ENCODE measurements around the gene TMEM219.

Gene TMEM219

GRCh38 chr16:29986231-29986630, 24.4 kb downstream of the TMEM219 start:
- Histone ChIP-seq H3K79me1 (replicated peaks; ENCODE audit: low read length, poor library complexity, severe bottlenecking) (peaks cover 41% of the 10 kb centered on the region), H3K4ac (ENCODE audit: low read depth in 1 of 2, low read length in 2 of 2) (no peak overlapping the region), H3K23ac (ENCODE audit: low read length in 2 of 2) (no peak overlapping the region), H3K18ac (ENCODE audit: low read depth in 1 of 2, low read length in 2 of 2) (no peak overlapping the region), H2BK12ac (ENCODE audit: low read length in 2 of 2) (no peak overlapping the region), H3K14ac (ENCODE audit: low read length in 2 of 2) (no peak overlapping the region), H3K27ac (ENCODE audit: low read length, poor library complexity, severe bottlenecking) (no peak overlapping the region), H2AK5ac (ENCODE audit: low read length, severe bottlenecking) (no peak overlapping the region), H3K4me3 (ENCODE audit: insufficient read depth in 1 of 2, low read depth in 1 of 2, low read length in 2 of 2) (no peak overlapping the region), H3K4me1 (ENCODE audit: control insufficient read depth, insufficient read depth, low read depth, low read length) (no peaks in the 10 kb centered on the region), H2BK15ac (ENCODE audit: low read depth, poor library complexity, severe bottlenecking) (no peak overlapping the region), H3K4me2 (ENCODE audit: low read length, poor library complexity, severe bottlenecking) (no peak overlapping the region), H4K8ac (ENCODE audit: low read length) (no peak overlapping the region), H2AFZ (ENCODE audit: low read depth, low read length) (no peak overlapping the region), H2BK120ac (ENCODE audit: low read depth, low read length) (no peak overlapping the region), H3K27me3 (ENCODE audit: control insufficient read depth in 1 of 2, insufficient read depth in 1 of 2, low read length in 2 of 2) (no peaks in the 10 kb centered on the region), H3K9me3 (ENCODE audit: control insufficient read depth, low read length) (no peaks in the 10 kb centered on the region), H2BK5ac (ENCODE audit: low read depth, low read length, poor library complexity, severe bottlenecking) (no peak overlapping the region), H3K9ac (ENCODE audit: low read length) (no peak overlapping the region), H4K91ac (ENCODE audit: low read length) (no peak overlapping the region), H3K36me3 (ENCODE audit: control insufficient read depth in 1 of 2, insufficient read depth in 2 of 2, low read depth in 1 of 2, low read length in 2 of 2) (peaks cover 94 to 99% of the 10 kb centered on the region in 2 experiments)
- 93% methylated on average over 19 of the region's 20 CpGs for WGBS
- no peak for DNase-seq

- H3K9me3 ChIP-seq (ENCODE audit: control insufficient read depth, low read length), result no peaks in the 10 kb centered on the region
- H4K91ac ChIP-seq (ENCODE audit: low read length), result no peak overlapping the region
- H3K4me3 ChIP-seq (ENCODE audit: insufficient read depth in 1 of 2, low read depth in 1 of 2, low read length in 2 of 2), result no peak overlapping the region
- no peaks in the 10 kb centered on the region for H3K27me3 ChIP-seq (ENCODE audit: control insufficient read depth in 1 of 2, insufficient read depth in 1 of 2, low read length in 2 of 2)
- no peak overlapping the region for H3K4me2 ChIP-seq (ENCODE audit: low read length, poor library complexity, severe bottlenecking)
- no peak overlapping the region for H2BK15ac ChIP-seq (ENCODE audit: low read depth, poor library complexity, severe bottlenecking)
- DNase-seq, result no peak
- no peak overlapping the region for H2AFZ ChIP-seq (ENCODE audit: low read depth, low read length)
- H2BK12ac ChIP-seq (ENCODE audit: low read length in 2 of 2), result no peak overlapping the region
- no peak overlapping the region for H2AK5ac ChIP-seq (ENCODE audit: low read length, severe bottlenecking)
- peaks cover 34% of the 10 kb centered on the region for H3K79me1 ChIP-seq (replicated peaks; ENCODE audit: low read length, poor library complexity, severe bottlenecking)
- H3K4ac ChIP-seq (ENCODE audit: low read depth in 1 of 2, low read length in 2 of 2), result no peak overlapping the region
- no peak overlapping the region for H2BK5ac ChIP-seq (ENCODE audit: low read depth, low read length, poor library complexity, severe bottlenecking)
- no peak overlapping the region for H3K14ac ChIP-seq (ENCODE audit: low read length in 2 of 2)
- H3K27ac ChIP-seq (ENCODE audit: low read length, poor library complexity, severe bottlenecking), result no peak overlapping the region
- no peaks in the 10 kb centered on the region for H3K4me1 ChIP-seq (ENCODE audit: control insufficient read depth, insufficient read depth, low read depth, low read length)
- no peak overlapping the region for H3K9ac ChIP-seq (ENCODE audit: low read length)
- H4K8ac ChIP-seq (ENCODE audit: low read length), result no peak overlapping the region
- H3K36me3 ChIP-seq (ENCODE audit: control insufficient read depth in 1 of 2, insufficient read depth in 2 of 2, low read depth in 1 of 2, low read length in 2 of 2), result peaks cover 94 to 98% of the 10 kb centered on the region in 2 experiments
- 80% methylated on average over 2 of the region's 5 CpGs for WGBS
- H3K18ac ChIP-seq (ENCODE audit: low read depth in 1 of 2, low read length in 2 of 2), result no peak overlapping the region
- H2BK120ac ChIP-seq (ENCODE audit: low read depth, low read length), result no peak overlapping the region
- no peak overlapping the region for H3K23ac ChIP-seq (ENCODE audit: low read length in 2 of 2)
These were observed 25.1 kb downstream of the TMEM219 start for GRCh38 chr16:29986931-29987330.

GRCh38 chr16:29987371-29988085, 25.6 kb downstream of the TMEM219 start:
- Histone ChIP-seq H3K27me3 (ENCODE audit: control insufficient read depth in 1 of 2, insufficient read depth in 1 of 2, low read length in 2 of 2) (no peaks in the 10 kb centered on the region), H2BK12ac (ENCODE audit: low read length in 2 of 2) (no peak overlapping the region), H3K4me2 (ENCODE audit: low read length, poor library complexity, severe bottlenecking) (no peak overlapping the region), H2AK5ac (ENCODE audit: low read length, severe bottlenecking) (no peak overlapping the region), H3K4ac (ENCODE audit: low read depth in 1 of 2, low read length in 2 of 2) (no peak overlapping the region), H3K23ac (ENCODE audit: low read length in 2 of 2) (no peak overlapping the region), H2BK15ac (ENCODE audit: low read depth, poor library complexity, severe bottlenecking) (no peak overlapping the region), H3K18ac (ENCODE audit: low read depth in 1 of 2, low read length in 2 of 2) (no peak overlapping the region), H3K4me1 (ENCODE audit: control insufficient read depth, insufficient read depth, low read depth, low read length) (no peaks in the 10 kb centered on the region), H3K14ac (ENCODE audit: low read length in 2 of 2) (no peak overlapping the region), H2AFZ (ENCODE audit: low read depth, low read length) (no peak overlapping the region), H3K9ac (ENCODE audit: low read length) (no peak overlapping the region), H3K79me1 (replicated peaks; ENCODE audit: low read length, poor library complexity, severe bottlenecking) (peaks cover 34% of the 10 kb centered on the region), H2BK120ac (ENCODE audit: low read depth, low read length) (no peak overlapping the region), H3K27ac (ENCODE audit: low read length, poor library complexity, severe bottlenecking) (no peak overlapping the region), H3K4me3 (ENCODE audit: insufficient read depth in 1 of 2, low read depth in 1 of 2, low read length in 2 of 2) (no peak overlapping the region), H2BK5ac (ENCODE audit: low read depth, low read length, poor library complexity, severe bottlenecking) (no peak overlapping the region), H4K8ac (ENCODE audit: low read length) (no peak overlapping the region), H3K36me3 (ENCODE audit: control insufficient read depth in 1 of 2, insufficient read depth in 2 of 2, low read depth in 1 of 2, low read length in 2 of 2) (peaks cover 92 to 97% of the 10 kb centered on the region in 2 experiments), H3K9me3 (ENCODE audit: control insufficient read depth, low read length) (no peaks in the 10 kb centered on the region), H4K91ac (ENCODE audit: low read length) (no peak overlapping the region)
- no peak for DNase-seq
- WGBS, result 96% methylated on average over 35 of the region's 35 CpGs

GRCh38 chr16:29988346-29989075, 26.6 kb downstream of the TMEM219 start:
- Histone ChIP-seq H3K27ac (ENCODE audit: low read length, poor library complexity, severe bottlenecking) (no peak overlapping the region), H3K9me3 (ENCODE audit: control insufficient read depth, low read length) (no peaks in the 10 kb centered on the region), H2AFZ (ENCODE audit: low read depth, low read length) (no peak overlapping the region), H3K36me3 (ENCODE audit: control insufficient read depth in 1 of 2, insufficient read depth in 2 of 2, low read depth in 1 of 2, low read length in 2 of 2) (peaks cover 92 to 97% of the 10 kb centered on the region in 2 experiments), H2BK15ac (ENCODE audit: low read depth, poor library complexity, severe bottlenecking) (no peak overlapping the region), H3K4me2 (ENCODE audit: low read length, poor library complexity, severe bottlenecking) (no peak overlapping the region), H2AK5ac (ENCODE audit: low read length, severe bottlenecking) (no peak overlapping the region), H3K23ac (ENCODE audit: low read length in 2 of 2) (no peak overlapping the region), H2BK5ac (ENCODE audit: low read depth, low read length, poor library complexity, severe bottlenecking) (no peak overlapping the region), H3K4ac (ENCODE audit: low read depth in 1 of 2, low read length in 2 of 2) (no peak overlapping the region), H2BK120ac (ENCODE audit: low read depth, low read length) (no peak overlapping the region), H3K4me1 (ENCODE audit: control insufficient read depth, insufficient read depth, low read depth, low read length) (no peaks in the 10 kb centered on the region), H4K8ac (ENCODE audit: low read length) (no peak overlapping the region), H3K9ac (ENCODE audit: low read length) (no peak overlapping the region), H3K4me3 (ENCODE audit: insufficient read depth in 1 of 2, low read depth in 1 of 2, low read length in 2 of 2) (no peak overlapping the region), H3K18ac (ENCODE audit: low read depth in 1 of 2, low read length in 2 of 2) (no peak overlapping the region), H3K79me1 (replicated peaks; ENCODE audit: low read length, poor library complexity, severe bottlenecking) (peaks cover 33% of the 10 kb centered on the region), H4K91ac (ENCODE audit: low read length) (no peak overlapping the region), H3K14ac (ENCODE audit: low read length in 2 of 2) (no peak overlapping the region), H3K27me3 (ENCODE audit: control insufficient read depth in 1 of 2, insufficient read depth in 1 of 2, low read length in 2 of 2) (no peaks in the 10 kb centered on the region), H2BK12ac (ENCODE audit: low read length in 2 of 2) (no peak overlapping the region)
- no peak for DNase-seq
- WGBS, result 96% methylated on average over 16 of the region's 17 CpGs

Measured in mesenchymal stem cell (in vitro differentiated cells and primary cell).